KBM-7 (cell line): Measurements from ENCODE around the gene PIGO.

ENCODE experiments used
- DNase-seq: peaks from one replicate; pipeline ENCODE4 v3.0.0-alpha.2; 2015
- in situ Hi-C: fragments of 300-500 bp; cut with MboI; formaldehyde crosslinking; loops from 2 replicates; pipeline ENCODE4 v1.14.3; 2020; ENCODE audit warnings: low sequenced_read_pairs, low pct_unique_long_range_greater_than_20kb, mixed read lengths

The PIGO gene

DNA sequence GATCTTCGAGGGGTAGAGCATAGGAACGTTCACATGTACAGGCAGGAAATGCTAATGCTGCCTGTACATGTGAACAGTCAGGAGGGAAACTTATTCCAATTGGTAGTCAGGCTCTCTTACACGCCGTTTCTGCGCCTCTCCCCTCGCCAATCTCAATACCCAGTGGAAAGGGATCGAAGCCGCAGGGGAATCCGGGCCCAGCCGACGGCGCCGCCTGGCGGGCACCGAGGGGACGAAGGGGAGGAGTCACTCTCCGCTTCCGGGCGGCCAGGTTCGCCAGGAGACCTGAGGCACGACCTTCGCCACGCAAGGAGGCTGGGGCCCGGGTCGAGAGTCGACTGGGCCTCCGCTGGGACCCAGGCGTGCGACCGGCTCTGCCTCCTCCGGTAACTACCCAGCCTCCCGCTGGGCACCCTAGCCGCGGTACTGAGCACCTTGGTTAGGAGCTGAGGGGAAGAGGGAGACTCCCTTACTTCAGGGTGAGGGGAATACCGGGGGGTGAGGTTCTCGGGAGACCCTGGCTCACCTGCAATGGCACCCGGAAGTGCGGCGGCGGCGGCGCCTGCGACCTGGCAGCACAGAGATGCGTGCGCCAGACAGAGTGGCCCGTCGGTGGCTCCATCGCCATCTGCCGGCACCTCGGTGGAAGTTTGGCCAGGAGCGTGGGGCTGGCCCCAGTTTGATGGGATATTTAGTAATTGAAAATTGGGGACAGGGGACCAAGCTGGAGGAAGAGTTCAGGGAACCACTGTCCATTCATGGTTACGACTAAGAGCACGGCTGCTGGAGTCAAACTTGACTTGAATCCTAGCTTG lies at the start of gene PIGO:
Gene PIGO, minus strand, starts transcription at position 557 of the 815 bp plus-strand sequence. CDS start 1,026 bp downstream, outside the sequence.
- in situ Hi-C loops, result no loop called here
- DNase-seq, result peak; percentile 93

DNA sequence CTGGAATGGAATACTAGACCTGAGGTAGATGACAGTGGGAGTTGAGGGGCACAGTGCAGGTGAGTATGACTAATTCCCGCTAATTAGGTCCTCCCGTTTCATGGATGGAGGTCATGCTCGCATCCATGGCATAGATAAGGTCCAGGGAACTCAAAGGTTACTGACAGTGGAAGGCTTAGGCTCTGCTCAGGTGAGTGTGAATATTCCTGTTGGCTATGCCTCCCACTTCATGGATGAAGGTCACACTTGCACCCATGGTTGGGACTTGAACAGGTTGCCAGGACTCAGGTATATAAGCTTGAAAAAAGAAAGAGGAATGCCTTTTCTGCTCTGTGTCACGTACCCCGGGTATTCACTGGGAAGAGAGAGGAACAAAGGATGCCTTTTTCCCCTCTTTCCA lies 45.6 kb upstream of the PIGO start:
- in situ Hi-C loops, result no loop called here
- DNase-seq, result no peak

DNA sequence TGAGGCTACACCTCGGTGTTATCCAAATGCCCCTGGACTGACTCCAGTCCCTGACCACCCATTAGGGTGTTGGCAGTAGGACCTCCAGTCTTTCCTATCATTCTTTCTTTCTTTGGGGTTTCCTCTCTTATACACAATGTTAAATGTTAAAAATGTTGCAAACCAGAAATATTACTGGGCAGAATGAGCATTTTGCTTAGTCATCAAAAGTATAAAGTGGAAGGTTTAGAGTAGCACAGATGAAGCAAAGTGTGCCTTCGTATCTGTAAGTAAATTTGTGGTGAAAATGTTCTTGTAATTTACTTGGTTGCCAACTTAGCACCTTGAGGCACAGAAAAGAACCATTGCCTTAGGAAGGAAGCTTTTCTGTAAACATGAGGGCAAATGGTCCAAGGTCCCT lies 43.7 kb upstream of the PIGO start:
- no peak for DNase-seq
- in situ Hi-C loops, result no loop called here

DNA sequence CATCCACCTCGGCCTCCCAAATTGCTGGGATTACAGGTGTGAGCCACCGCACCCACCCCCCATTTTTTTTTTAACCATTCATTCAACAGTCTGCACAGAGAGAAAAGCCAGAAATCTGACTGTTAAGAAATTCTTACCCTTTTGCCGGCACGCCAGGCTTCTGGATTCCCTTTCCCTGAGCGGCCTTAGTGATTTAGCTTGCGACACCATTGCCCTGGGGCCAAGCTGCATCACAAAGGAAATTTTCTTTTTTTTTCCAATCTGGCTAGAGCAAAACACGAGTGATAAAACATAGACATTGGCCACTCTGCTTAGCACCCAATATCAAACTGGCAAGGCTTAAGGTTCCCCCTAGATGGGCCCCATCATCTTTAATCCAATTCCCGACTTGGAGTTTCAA lies 40.5 kb upstream of the PIGO start:
- in situ Hi-C loops, result no loop called here

DNA sequence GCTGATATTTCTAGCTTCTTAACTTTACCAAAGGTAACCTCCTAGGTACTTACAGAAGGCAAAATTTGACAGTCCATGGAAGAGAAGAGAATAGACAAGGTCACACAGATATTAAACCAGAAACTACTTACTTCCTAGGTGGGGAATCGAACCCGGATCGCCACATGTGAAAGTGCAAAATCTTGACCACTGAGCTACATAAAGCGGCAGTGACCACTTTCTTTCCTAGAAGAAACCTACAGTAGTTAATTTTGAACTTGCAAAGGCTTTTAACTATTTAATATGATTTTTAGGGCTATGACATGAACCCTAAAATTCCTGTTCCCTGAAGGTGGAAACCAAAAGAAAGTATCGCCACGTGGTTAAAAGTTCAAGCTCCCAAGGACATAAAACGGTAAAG lies 39.6 kb upstream of the PIGO start:
- in situ Hi-C loops, result no loop called here
- DNase-seq, result no peak

More for the DNA sequence above, 40.5 kb upstream of the PIGO start:
- DNase-seq, result no peak

DNA sequence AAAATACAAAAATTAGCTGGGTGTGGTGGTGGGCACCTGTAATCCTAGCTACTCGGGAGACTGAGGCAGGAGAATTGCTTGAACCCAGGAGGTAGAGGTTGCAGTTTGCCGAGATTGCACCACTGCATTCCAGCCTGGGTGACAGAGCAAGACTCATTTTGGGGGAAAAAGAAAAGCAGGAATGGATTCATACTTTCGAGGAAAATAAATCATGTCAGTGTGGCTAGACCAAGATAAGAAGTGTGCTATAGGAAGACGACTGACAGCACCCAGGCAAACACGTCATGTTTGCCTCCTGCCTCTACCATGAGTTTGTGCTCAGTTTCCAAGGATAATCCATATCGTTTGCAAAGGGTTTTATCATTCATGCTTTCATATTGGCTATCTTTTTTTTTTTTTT lies 38.5 kb upstream of the PIGO start:
- in situ Hi-C loops, result no loop called here
- no peak for DNase-seq

DNA sequence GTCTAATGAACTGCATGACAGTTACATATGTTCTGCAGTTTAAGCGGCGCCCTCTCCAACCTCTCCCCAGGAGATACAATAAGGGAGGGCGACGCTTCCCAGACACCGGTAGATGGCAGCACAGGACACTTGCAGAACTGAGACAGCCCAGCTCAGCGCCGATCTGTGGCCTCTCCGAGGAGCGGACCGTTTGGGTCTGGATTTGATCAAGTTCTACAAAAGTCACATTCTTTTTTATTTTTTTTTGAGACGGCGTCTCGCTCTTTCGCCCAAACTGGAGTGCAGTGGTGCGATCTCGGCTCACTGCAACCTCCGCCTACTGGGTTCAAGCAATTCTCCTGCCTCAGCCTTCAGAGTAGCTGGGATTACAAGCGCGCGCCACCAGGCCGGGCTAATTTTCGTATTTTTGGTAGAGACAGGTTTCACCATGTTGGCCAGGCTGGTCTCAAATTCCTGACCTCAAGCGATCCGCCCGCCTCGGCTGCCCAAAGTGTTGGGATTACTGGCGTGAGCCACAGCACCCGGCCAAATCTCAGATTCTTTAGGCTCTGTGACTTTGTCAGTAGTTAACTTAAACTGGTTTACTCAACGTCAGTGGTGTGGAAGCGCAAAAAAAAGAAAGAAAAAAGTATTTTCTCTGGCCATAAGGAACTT lies 20.6 kb upstream of the PIGO start:
- in situ Hi-C loops, result loop anchor here (25.0 kb wide), 1 partner anchor 345 kb away; no protein-coding TSS in a partner anchor
- peak; percentile 91 for DNase-seq

DNA sequence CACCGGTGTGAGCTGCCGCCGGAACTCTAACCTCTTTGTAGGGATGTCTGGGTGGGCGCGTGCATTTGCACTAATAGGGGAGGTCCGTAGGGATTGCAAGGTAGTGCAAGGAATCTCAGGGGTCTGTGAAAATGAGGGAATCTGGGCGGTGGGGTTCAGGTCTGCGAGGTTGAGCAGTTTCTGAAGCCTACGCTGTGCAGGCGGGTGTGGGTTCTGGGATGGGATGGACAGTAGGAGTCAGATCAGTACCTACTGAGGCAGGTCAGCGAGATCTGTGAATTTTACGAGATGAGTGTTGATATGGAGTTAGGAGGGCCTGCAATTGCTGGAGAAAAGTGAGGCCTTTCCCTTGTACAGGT lies 20.1 kb upstream of the PIGO start:
- in situ Hi-C loops, result loop anchor here (25.0 kb wide), 1 partner anchor 346 kb away; no protein-coding TSS in a partner anchor

DNA sequence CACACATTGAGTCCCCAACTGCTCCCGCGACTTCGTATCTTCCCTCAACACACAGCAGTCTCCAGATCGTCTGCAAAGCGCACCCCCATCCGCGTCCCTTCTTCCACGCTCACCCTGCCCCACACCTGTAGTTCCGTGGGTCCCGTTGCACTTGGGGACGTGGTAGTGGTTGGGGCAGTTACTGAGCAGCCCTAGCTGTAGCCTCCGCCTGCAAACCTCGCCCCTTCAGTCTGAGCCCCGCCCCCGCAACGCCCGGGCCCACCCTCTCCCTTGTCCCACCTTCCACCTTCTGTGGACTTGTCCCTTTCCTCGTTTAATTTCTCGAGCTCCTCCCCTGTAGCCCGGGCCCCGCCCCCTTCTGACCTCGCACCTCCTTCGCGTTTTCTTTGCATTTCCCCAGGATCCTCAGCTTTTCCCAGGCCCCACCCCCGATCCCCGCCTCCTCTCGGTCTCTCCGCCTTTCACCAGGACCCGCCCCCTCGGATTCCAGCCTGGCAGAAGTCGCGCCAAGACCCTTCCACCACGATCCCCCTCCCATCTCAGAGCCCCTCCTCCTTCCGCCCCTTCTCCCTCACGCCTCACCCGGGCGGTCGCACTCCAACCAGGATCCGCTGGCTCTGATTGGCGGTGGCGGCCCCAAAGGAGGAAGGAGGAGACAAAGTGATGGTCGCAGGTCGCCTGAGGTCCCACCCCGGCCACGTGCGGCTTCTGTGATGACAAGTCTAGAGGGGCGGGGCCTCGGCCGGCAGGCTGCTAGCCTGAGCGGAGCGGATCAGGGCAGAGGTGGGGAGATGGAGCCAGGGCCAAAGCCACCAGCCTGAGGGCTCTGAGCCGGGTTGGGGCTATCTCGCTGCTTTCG lies 19.5 kb upstream of the PIGO start, which contains the start of gene ATOSB:
Gene ATOSB, minus strand, starts transcription at position 183 of the 859 bp plus-strand sequence. CDS start 7,588 bp downstream, outside the sequence.
- in situ Hi-C loops, result loop anchor here (25.0 kb wide), 1 partner anchor 346 kb away; no protein-coding TSS in a partner anchor
- peak; percentile 98 for DNase-seq

More for the DNA sequence above, 20.1 kb upstream of the PIGO start:
- no peak for DNase-seq

DNA sequence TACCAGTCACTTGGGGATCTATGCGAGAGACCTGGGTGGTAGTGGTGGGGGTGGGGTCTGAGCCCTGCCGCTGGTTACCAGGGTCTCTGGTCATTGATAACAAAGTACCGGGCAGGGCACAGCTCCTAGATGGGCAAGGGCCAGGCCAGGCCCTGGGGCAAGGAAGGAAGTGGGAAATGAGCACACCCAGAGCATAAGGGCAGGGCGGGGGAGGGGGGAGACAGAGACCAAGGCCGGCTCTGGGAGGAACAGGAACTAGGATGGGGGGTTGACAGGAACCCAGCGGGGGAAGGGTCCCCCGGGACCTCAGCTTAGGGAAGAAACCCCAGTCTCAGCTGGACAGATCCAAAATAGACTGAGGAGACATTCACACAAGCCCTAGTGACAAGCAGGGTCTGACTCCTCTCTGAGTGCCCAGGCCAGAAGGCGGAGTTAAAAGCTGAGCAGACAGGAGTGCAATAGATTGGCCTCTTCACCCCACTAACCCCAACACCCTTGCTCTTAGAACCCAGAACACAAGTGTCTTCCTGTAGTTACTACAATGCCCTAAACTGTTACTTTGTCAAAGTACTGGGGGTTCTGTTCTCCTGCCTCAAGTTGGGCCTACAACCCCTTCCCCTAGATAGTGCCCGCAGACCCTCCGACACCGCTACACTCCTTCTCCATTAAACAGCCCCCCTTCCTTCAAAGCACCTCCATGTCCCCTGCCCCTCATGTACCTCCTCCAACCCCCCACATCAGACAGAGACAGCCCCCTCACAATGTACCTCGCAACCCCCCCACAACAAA lies 18.6 kb upstream of the PIGO start:
- in situ Hi-C loops, result loop anchor here (25.0 kb wide), 1 partner anchor 347 kb away; no protein-coding TSS in a partner anchor
- DNase-seq, result peak; percentile 78

DNA sequence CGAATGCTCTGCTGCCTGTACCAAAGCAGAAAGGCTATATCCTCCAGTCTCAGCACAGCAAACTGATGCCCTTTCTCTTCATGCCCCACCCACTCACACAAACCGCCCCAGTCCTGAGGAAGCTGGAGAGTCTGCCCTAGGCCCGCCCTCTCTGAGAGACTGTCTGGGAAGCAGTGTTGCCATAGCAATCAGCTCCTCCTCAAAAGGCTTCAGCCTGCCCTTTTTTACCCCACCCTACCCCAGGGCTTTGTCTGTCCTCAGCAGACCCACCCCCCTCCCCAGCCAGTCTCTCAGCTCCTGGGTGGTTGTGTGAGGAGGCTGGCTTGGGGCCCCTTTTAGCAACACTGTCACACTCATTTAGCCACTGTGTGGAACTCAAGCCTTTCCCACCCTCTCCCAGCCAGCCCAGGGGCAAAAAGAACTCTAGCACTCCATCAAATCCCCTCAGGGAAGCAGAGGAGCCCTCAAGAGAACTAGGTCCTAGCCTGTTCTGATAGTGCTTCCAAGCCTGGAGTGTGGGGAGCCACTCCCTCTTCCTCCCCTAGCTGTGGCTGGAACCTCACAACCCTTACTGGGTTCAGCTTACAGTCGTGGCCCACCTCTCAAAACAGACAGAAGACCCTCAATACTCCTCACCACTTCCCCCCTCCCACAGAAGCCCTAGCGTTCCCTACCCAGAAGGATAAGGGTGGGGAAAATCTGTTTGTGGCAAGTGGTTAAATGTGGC lies 17.9 kb upstream of the PIGO start:
- DNase-seq, result peak; percentile 89
- in situ Hi-C loops, result loop anchor here (25.0 kb wide), 1 partner anchor 348 kb away; no protein-coding TSS in a partner anchor

DNA sequence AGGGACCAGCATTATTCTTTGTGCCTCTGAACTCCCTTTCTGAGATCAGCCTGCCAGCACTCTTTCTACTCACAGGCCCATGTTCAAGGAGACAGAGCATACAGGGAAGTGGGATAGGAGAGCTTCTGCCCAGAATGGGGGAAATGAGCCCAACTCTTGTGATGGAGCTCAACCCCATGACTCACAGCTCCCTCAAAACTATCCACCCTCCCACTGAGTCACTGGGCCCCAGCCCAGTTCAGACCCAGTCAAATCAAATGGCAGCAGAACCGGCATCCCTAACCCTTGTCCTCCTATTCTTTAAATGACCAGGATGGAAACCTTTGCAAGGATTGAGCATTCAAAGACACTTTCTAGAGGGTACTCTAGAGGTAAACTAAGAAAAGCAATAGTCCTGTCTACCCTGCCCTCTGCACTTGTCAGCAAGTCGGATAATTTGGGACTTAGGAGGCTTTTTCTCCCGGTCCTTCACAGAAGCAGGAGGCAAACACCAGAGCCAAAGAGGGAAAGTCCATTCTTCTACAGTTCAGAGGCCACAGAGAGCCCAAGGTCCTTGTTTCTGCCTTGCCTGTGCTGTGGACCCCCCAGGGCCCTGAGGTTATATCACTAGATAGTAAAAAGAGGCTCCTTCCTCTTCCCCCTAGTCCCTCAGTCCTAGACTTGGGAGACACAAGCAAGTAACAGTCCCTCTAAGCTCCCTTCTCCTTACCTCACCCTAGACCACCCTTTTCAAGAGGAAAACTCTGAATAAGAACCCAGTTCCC lies 16.0 kb upstream of the PIGO start:
- no peak for DNase-seq
- in situ Hi-C loops, result loop anchor here (25.0 kb wide), 1 partner anchor 350 kb away; no protein-coding TSS in a partner anchor

DNA sequence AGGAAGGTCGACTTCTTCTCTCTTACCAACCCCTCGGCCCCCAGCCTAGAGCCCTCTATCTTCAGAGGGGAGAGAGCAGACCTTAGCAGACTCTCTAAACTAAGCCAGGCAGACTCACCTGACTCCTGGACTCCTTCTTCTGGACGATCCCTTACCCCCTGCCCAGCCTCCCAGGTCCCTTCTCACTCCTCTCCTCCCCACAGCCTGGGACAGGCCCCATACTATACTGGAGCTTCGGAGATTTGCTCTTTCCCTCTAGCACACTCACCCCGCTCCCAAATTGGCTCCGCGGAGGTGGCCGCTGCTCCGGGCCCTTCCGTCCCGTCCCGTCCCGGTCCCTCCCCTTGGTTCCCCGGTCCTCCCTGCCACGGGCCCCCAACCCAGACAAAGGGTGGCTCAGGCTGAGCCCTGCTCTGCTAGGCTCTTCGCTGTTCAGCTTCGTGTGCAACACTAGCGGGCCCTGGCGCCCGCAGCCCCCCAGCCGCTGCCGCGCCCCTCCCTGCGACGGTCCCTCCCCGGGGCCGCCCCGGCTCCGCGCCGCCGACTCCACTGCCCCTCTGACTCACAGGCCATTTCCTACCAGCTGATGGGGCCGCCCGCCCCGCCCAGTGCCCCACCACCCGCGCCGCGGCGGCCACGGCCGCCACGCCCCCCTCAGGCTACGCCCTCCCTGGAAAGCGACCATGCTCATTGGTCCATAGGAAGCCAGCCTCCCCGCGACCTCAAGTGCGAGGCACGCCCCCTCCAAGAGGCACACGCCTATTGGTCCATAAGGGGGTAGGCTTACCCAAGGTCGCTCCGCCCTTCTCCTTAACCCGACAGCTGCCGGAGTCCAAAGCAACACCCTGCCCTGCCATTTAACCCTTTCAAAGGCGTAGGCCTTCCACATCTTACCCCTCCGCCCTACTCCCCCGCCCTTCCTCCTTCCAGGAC lies 14.9 kb upstream of the PIGO start:
- DNase-seq, result peak; percentile 95
- in situ Hi-C loops, result loop anchor here (25.0 kb wide), 1 partner anchor 351 kb away; no protein-coding TSS in a partner anchor

DNA sequence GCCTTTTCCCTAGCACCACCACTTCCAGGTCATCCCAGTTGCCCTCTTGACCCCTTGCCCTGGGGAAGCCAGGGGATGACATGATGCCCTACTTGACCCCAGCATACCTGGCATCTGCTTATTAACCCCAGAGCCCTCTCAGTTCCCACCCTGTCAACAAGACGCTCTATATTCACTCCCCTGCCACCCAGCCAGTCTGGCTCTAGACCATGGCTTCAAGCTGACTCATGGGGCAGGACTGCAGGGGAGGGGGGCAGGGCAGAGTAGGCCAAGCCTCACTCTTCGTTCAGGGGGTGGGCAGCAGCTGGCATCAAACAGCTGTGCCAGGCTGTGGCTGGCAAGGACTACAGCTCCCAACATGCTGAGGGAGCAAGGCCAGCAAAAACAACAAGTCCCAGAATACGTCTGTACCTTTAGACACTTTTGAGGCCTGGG lies 14.0 kb upstream of the PIGO start:
- no peak for DNase-seq
- in situ Hi-C loops, result loop anchor here (25.0 kb wide), 1 partner anchor 352 kb away; no protein-coding TSS in a partner anchor

DNA sequence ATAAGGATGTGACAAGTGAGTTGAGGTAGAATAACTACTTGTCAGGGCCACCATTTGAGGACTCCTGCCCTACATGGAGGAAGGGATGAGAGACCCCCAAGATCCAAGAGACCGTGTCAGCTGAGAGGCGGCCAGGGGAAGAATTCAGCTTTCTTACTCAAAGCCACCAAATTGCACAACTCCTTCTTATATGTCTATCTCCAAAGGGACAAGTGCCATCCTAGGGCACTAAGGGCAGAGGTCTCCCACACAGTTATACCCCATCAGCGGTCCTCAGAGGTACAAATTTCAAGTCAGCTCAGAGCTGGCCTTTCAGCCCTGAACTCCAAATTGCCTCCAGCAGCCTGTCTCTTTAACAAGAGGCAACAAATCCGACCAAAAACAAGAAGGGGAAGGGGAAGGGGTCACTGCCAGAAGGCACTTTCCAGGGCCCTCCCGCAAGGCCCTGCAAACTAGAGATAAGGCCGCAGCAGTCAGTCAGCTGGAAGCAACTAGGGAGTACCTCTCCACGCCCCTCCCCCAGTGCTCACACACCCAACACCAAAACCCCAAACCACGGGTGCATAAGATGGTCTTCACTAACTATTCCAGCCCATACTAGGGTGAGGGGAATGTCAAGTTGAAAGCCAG lies 12.7 kb upstream of the PIGO start:
- in situ Hi-C loops, result loop anchor here (25.0 kb wide), 1 partner anchor 353 kb away; no protein-coding TSS in a partner anchor
- DNase-seq, result peak; percentile 91
